Measurements from ENCODE around the gene CHN2.

CHN2 gene

DNA sequence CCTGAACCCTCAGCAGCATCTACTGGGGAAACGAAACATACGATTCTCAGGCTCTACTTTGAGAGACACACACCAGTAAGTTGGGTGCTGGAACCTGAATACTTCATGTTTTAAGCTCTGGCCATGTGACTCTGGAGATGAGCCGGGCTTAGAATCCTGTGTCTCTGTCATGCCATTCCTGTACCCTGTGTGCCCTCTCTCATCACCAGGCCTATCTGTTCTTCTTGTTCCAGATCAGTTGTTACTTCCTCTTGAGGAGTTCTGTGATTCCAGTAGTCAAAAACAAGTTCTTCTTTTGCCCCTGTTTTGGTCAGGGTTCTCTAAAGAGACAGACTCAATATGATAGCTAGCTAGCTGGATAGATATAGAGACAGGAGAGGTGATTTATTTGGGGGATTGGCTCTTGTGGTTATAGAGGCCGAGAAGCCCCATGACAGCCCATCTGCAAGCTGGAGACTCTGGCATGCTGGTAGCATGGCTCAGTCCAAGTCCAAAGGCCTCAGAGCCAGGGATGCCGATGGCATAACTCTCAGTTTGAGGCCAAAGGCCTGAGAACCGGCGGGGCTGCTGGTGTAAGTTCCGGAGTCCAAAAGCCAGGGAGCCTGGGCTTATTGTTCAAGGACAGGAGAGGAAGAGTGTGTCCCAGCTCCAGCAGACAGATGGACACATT is 54.3 kb downstream of the CHN2 start:
- DNase-seq (ENCODE audit: low read depth), result no peak
- TF ChIP-seq MYC (IDR thresholded peaks at IDR 0.05; ENCODE audit: low read depth, low read length) (no peak), POLR2A (IDR thresholded peaks at IDR 0.05; ENCODE audit: extremely low read depth, insufficient read length) (no peak)
- TF ChIP-seq, protein P1, sequence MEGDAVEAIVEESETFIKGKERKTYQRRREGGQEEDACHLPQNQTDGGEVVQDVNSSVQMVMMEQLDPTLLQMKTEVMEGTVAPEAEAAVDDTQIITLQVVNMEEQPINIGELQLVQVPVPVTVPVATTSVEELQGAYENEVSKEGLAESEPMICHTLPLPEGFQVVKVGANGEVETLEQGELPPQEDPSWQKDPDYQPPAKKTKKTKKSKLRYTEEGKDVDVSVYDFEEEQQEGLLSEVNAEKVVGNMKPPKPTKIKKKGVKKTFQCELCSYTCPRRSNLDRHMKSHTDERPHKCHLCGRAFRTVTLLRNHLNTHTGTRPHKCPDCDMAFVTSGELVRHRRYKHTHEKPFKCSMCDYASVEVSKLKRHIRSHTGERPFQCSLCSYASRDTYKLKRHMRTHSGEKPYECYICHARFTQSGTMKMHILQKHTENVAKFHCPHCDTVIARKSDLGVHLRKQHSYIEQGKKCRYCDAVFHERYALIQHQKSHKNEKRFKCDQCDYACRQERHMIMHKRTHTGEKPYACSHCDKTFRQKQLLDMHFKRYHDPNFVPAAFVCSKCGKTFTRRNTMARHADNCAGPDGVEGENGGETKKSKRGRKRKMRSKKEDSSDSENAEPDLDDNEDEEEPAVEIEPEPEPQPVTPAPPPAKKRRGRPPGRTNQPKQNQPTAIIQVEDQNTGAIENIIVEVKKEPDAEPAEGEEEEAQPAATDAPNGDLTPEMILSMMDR (IDR thresholded peaks at IDR 0.05; ENCODE audit: low read depth, low read length), result no peak
- TF ChIP-seq, protein P2, sequence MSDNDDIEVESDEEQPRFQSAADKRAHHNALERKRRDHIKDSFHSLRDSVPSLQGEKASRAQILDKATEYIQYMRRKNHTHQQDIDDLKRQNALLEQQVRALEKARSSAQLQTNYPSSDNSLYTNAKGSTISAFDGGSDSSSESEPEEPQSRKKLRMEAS (IDR thresholded peaks at IDR 0.05; ENCODE audit: low read depth, low read length), result no peak
- no peak overlapping the region for H3K4me3 ChIP-seq (ENCODE audit: low read depth, low read length)

DNA sequence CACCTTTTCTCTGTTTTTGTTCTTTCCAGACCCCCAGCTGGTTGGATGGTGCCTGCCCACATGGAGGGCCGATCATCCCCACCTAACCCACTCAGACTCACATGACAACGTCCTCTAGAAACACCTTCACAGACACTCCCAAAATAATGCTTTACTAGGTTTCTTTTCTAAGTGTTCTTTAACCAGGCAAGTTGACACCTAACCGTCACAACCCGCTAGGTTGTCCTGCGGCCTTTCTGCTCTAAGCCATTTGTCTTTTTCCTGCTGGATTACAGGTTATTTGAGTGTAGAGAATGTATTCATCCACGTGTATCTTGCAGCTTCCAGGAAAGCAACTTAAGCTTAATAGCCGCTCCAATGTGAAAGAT is 54.8 kb downstream of the CHN2 start:
- H3K4me3 ChIP-seq (ENCODE audit: low read depth, low read length), result no peak overlapping the region
- TF ChIP-seq POLR2A (IDR thresholded peaks at IDR 0.05; ENCODE audit: extremely low read depth, insufficient read length), result no peak
- TF ChIP-seq, protein P1 (IDR thresholded peaks at IDR 0.05; ENCODE audit: low read depth, low read length), result no peak
- TF ChIP-seq MYC (IDR thresholded peaks at IDR 0.05; ENCODE audit: low read depth, low read length), result no peak
- TF ChIP-seq, protein P2 (IDR thresholded peaks at IDR 0.05; ENCODE audit: low read depth, low read length), result no peak
- DNase-seq (ENCODE audit: low read depth), result no peak

DNA sequence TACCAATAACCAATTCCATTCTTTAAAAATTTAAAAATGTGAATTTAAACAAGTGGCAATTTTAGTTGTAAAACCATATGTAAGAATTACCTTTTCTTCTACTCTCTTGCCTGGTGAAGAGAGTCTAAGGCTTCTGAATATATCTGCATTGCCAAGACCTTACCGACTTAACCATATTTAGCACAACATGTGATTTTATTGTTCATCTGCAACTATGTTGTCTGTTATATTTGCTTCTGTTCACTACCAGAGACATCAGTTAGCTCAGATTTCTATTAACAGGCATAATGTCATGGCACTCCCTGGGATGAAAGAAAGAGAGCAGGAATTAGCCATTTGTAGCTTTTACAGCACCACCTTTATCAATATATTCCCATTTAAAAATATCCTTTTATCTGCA is 55.3 kb downstream of the CHN2 start:
- no peak overlapping the region for H3K4me3 ChIP-seq (ENCODE audit: low read depth, low read length)
- DNase-seq (ENCODE audit: low read depth), result no peak
- TF ChIP-seq POLR2A (IDR thresholded peaks at IDR 0.05; ENCODE audit: extremely low read depth, insufficient read length) (no peak), MYC (IDR thresholded peaks at IDR 0.05; ENCODE audit: low read depth, low read length) (no peak)
- TF ChIP-seq, protein P1 (IDR thresholded peaks at IDR 0.05; ENCODE audit: low read depth, low read length), result no peak

DNA sequence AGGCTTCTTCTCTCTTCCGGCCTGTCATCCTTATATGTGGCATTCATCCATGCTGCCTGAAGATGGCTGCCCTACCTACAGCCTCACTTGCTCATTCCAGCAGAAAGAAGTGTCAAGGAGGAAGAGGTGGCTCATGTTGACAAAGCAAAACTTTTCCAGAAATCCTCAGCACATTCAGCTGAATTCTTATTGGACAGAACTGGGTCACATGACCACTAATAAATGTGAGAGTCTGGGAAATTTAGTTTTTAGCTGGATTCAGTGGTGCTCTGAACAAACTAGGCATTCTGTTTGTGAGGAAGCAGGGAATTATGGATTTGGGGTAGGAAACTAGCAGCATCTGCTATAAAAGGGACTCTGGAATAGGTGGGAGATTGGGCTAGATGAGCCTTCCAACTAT is 58.6 kb downstream of the CHN2 start:
- no peak overlapping the region for H3K4me3 ChIP-seq (ENCODE audit: low read depth, low read length)
- TF ChIP-seq, protein P2 (IDR thresholded peaks at IDR 0.05; ENCODE audit: low read depth, low read length), result no peak
- TF ChIP-seq POLR2A (IDR thresholded peaks at IDR 0.05; ENCODE audit: extremely low read depth, insufficient read length) (no peak), MYC (IDR thresholded peaks at IDR 0.05; ENCODE audit: low read depth, low read length) (no peak)
- TF ChIP-seq, protein P1 (IDR thresholded peaks at IDR 0.05; ENCODE audit: low read depth, low read length), result no peak
- DNase-seq (ENCODE audit: low read depth), result no peak

DNA sequence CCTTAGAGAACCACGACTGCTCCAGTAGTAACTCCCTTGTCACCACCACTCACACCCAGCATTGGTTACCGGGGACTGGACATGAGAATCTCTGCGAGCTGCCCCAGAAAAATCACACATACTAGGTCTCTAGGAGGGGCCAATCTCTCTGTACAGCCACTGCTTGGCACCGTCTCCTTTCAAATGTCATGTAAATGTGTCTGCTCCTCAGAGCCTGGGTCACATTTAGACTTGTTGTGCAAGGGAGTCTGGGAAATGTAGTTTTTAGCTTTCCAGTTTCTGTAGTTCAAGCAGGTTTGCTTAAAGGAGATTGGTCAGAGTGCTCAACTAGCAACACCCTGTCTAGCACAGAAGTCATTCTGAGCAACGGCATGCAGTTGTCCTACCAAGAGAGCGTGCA is 60.0 kb downstream of the CHN2 start:
- no peak overlapping the region for H3K4me3 ChIP-seq (ENCODE audit: low read depth, low read length)
- TF ChIP-seq MYC (IDR thresholded peaks at IDR 0.05; ENCODE audit: low read depth, low read length) (no peak), POLR2A (IDR thresholded peaks at IDR 0.05; ENCODE audit: extremely low read depth, insufficient read length) (no peak)
- no peak for DNase-seq (ENCODE audit: low read depth)

DNA sequence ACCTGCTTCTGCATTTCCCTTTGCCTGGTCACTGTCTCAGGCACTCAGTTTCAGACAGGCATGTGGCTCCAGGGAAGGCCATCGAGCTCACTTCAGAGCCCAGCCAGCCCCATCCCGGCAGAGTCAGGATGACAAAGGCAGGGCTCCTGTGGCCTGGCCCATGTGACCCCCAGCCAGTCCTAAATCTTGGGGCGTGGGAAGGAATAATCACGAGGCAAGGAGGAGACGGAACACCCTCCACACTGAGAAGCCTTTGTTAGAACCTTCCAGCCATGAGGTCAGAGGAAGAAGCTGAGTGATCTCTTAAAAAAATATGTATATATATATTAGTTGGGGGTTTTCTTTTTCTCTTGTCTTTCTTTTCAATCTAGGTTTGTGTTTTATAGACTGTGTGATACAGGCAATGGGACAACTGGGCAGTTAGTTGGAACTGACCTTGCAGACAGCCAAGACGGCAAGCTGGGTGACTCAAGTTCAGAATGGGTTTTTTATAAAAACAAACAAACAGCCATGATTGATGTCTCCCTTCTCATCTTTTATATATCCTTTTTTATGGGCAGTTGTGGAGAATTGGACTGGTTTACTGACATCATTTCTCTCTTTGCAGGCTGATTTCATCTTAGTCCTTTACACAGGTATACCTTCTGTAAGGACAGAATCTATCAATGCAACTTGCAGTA is 60.8 kb downstream of the CHN2 start:
- H3K4me3 ChIP-seq (ENCODE audit: low read depth, low read length), result no peak overlapping the region
- DNase-seq (ENCODE audit: low read depth), result no peak
- TF ChIP-seq, protein P1 (IDR thresholded peaks at IDR 0.05; ENCODE audit: low read depth, low read length), result no peak
- no peak for TF ChIP-seq POLR2A (IDR thresholded peaks at IDR 0.05; ENCODE audit: extremely low read depth, insufficient read length)
